Adipose tissue (tissue), 3 donors: ENCODE results near the gene CRAMP1. TPM values are rescaled to one million over a fixed set of nuclear protein-coding genes. Genes with fewer than 3 reads are reported as not detected.

Experiments
- H3K27ac ChIP-seq: one replicate; pipeline ENCODE4 v1.5.1; 2013; ENCODE audit warnings: low read depth, low read length
- WGBS, 3 donors: extraction: QIAGEN DNeasy Blood & Tissue Kit; methylation state at CpG; one replicate each; pipeline ENCODE4 v1.1.7; 2013; 5-methylcytosine and 5-hydroxymethylcytosine counted together
- polyA plus RNA-seq, 3 donors: library from polyadenylated mRNA; stranded (reverse); fragments of 200-250 nt; gene quantifications; one replicate each; pipeline ENCODE4 v1.2.3, GENCODE V29; 2013
- donor health status: healthy with polysubstance abuse.
- donor health status: Bipolar disorder and iron deficiency.
- donor health status: healthy.

CRAMP1 gene
- polyA plus RNA-seq, 3 donors = 4.1 to 9.3 (median 7.1) TPM

DNA sequence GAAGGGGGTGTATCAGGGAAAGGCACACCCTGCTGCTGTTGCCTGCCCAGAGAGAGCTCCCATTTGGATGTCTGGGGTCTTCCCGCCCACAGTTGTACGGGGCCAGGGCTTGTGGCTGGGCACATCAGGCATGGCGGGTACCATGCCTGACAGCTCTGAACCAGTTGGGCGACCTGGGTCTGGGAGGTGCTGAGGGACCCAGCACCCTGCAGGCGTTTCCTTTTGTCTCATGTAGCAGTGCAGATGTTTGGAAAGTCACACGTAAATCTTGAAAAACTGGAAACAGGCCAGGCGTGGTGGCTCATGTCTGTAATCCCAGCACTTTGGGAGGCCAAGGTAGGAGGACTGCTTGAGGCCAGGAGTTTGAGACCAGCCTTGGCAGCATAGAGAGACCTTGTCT lies 57.5 kb downstream of the CRAMP1 start:
- H3K27ac ChIP-seq = no peak overlapping the region
- 89 to 95% (median 91%) methylated on average over 7 of the region's 7 CpGs for WGBS, 3 donors

DNA sequence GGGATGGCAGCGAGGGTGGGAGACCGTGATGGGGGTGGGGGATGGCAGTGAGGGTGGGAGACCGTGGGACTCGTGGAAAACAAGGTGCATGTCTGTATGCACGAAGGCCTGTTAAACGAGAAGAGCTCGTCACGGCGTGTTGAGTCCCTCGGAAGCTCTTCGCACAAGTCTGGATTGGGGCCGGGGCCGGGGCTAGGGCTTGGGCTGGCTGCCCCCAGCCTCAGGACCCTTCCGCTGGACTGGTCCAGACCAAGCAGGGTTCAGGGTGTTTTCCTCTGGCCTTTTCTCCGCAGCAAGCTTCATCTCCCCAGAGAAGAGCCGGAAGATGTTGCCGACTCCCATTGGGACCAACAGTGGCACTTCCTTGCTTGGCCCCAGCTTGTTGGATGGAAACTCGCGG lies 58.2 kb downstream of the CRAMP1 start:
- no peak overlapping the region for H3K27ac ChIP-seq
- 94 to 96% (median 94%) methylated on average over 16 to 19 of the region's 19 CpGs for WGBS, 3 donors

DNA sequence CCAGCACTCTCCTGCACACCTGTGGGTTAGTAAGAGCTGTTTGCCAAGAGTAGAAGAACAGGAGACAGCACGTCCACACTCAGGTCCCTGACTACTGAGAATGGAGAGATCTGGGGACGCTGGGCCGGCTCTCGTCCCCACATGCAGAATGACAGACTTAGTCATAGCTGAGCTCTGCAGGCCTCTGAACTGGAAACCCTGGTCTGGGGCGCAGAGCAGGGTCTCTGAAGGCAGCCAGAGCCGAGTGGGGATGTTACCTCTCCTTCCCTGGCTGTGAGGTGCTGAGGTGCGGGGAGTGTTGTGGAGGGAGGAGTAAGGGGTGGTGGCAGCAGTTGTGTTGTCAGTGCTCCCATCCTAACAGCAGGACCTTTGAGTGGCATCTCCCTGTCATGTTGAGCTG lies 58.7 kb downstream of the CRAMP1 start:
- H3K27ac ChIP-seq = no peak overlapping the region
- 95 to 96% (median 95%) methylated on average over 7 of the region's 7 CpGs for WGBS, 3 donors

DNA sequence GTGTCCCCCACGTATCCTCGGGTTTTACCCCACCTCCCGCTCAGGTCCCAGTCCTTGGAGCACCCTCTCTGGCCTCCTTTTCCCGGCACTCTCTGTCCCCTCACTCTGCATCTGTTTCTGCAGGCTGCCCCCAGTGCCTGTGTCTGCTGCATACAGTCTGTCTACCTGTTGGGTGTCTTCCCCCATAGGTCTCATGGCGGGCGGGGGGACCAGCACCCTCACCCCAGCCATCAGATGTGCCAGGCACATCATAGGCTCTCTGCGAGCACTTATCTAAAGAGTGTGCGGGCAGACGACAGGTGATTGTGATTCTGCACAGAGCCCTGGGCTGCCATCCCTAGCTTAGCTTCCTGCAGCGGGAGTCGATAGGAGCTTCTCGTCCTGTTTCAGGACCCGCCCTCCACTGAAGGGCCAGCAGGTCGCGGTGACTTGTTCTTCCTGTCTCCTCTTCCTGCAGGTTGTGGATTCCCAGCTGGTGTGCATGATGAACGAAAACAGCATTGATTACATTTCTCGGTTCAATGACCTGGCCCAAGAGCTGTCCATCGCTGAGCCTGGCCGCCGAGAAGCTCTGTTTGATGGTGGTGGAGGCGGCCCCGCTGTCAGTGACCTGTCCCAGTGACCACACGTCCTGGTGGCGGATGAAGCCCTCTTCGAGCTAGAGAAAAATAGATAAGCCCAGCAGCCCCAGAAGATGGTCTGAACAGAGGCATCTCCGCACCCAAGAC lies 61.4 kb downstream of the CRAMP1 start:
- H3K27ac ChIP-seq = no peak overlapping the region
- WGBS, 3 donors = 91% methylated on average over 26 of the region's 26 CpGs

DNA sequence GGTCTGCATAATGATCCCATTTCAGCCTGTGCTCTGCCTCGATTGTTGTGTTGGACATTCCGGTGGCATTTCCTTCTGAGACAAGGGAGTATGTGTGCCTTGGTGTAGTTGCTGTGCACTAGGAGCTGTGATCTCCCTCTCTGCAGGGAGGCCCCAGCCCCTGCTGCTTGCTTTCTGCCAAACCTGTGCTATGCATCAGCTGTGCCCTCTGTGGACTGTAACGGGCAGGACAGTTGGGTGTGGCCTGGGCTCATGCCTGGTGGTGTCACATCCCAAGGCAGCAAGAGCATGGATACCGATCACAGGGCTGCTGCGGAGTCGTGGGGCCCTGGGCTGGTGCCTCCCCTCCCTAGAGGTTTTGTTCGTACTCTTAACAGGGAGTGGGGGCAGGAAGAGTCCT lies 62.1 kb downstream of the CRAMP1 start:
- H3K27ac ChIP-seq = no peak overlapping the region
- WGBS, 3 donors = 85 to 89% (median 89%) methylated on average over 7 of the region's 7 CpGs

DNA sequence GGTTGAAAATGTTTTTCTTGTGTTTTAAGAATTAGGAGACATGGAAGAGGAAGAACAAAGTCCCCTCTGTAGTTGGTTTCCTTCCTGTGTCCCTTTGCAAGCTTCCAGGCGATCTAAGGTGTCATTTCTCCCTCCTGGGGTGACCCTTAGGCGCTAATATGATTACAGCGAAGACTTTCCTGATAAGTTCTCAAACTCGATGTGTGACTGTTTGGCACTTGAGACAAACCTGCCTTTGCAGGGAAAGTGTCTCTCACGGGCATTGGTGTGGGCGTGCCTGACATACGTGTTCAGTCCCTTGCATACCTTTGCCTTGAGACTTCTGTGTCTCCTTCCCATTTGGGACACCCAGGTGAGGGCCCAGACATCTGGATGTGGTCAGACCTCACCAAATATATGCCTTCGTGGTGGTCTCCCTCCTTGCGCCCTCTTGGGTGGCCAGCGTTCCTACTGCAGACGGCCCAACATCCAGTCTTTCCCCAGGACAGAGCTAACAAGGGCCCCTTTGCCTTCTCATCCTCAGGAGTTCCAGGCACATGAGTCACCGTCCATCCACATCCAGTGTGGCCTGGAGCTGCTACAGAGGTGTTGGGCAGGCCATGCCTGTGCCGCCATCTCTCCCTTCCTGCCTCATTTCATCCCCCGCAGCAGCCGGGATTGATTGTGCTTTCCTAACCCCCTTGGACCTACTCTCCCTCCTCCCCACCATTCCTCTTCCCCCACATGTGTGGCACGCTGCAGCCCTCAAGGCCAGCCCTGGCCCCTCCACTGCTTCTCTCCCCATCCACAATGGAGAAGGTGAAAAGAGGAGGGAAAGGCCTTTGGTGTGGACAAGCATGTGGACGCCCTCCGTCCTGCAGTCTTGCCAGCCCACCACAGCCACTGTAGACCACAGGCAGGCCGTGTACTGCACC lies 62.8 kb downstream of the CRAMP1 start:
- WGBS, 3 donors = 89 to 90% (median 90%) methylated on average over 18 to 19 of the region's 19 CpGs
- no peak overlapping the region for H3K27ac ChIP-seq

DNA sequence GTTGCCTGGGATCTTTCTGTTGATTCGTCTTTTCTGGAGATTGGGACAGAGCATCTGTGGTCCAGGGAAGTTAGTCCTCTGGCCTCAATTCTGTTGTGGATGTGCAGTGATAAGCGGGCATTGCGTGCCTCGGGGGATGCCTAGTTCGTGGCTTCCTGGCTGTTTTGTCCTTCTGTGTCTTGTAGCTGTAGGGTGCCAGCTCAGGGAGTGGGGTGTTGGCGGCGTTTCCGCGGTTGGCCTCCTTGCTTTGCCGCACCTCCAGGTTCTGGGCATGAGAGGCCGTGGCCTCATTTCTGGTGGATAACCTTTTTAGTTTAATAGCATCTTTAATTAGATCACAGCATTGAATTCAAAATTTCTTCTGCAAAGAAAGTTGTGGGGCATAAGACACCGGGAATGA lies 64.5 kb downstream of the CRAMP1 start:
- WGBS, 3 donors = 92 to 95% (median 94%) methylated on average over 12 of the region's 12 CpGs
- H3K27ac ChIP-seq = no peak overlapping the region

DNA sequence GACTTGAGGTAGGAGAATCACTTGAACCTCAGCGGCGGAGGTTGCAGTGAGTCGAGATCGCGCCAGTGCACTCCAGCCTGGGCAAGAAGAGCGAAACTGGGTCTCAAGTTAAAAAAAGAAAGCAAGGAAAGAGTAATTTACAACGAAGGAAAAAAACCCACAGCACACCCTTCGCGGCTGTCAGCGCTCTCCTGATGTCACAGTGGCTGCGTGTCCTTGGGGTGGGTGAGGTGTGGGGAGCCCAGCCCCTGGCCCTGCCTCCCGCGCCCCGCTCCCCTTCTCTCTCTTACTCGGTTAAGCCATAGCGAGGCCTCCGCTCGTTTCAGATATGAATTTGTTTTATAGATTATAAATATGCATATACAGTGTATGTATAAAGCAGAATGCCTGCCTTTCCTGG lies 65.2 kb downstream of the CRAMP1 start:
- H3K27ac ChIP-seq = no peak overlapping the region
- 83 to 91% (median 88%) methylated on average over 18 of the region's 18 CpGs for WGBS, 3 donors

DNA sequence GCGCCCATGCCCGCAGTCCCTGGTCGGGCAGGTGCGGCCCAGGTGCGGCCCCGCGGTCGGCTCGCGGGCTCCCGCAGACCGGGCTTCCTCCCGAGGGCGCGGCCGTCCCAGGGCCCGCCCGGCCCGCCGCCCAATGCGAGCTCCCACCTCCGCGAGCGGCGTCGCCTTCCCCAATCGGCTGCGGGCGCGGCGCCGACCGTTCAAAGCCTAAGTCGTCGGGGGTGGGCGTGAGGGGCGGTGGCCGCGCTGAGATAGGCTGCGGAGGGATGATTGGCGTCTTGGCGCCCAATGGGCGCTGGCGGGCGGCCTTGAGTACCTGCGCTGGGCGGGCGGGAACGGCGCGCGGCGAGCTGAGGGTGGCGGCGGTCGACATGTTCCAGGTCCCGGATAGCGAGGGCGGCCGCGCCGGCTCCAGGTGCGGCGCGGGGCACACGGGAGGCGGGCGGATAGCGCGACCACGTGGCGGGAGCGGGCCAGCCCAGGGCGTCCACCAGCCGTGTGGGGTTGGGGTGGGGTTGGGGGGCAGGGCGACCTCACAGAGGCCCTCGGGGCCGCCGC lies 65.9 kb downstream of the CRAMP1 start, which contains the start of gene JPT2:
JPT2 (plus strand) TSS at position 338 of the 558 bp plus-strand sequence; CDS start at position 372, 34 bp downstream.
- no peak within 1 kb of the TSS for H3K27ac ChIP-seq
- WGBS, 3 donors = 0 to 1% (median 0%) methylated on average over 76 to 79 of the region's 79 CpGs

DNA sequence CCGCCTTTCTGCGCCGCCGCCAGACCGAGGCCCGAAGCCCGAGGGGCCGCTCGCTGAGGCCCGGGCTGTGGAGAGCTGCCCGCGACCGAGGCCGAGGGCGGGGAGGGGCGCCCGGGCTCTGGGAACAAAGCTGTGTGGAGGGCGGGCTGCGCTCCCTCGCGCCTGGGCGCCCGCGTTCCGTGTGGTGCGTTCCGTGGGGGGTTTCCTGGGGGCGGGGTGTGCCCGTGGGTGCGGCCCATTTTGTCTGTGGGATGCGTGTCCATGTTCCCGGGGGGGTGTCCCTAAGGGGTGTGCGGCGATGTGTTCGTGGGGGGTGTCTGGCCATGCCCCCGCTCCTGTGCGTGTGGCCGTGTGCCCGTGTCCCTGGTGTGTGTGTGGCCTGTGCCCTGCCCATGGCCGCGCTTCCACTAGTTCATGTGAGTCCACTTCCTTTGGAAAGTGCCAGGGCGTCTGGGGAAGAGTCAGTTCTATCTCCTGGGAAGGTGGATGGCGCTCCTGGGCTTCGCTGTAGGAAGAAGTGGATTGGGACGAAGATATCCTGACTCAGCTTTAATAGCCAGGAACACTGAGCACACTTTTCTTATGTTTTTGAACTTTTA lies 66.4 kb downstream of the CRAMP1 start:
- WGBS, 3 donors = 0 to 1% (median 1%) methylated on average over 38 to 45 of the region's 45 CpGs
- H3K27ac ChIP-seq = no peak overlapping the region

DNA sequence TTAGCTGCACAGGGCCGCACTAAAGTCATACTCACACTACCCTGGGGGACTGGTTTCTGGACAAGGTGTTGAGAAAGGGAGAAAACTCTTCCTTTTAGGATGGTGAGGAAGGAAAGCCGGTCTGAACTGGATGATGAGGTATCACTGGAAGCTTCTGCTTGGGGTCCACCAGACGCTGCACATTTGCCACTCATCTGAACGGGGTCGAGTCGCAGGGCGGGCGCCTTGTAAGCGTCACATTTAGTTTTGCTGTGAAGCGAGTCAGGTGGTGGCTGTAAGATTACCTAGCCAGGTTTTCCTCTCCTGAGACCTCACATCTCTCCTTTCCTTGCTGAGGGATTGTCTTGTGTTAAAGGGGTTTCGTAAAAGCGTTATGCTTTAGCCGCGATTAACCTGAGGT lies 68.2 kb downstream of the CRAMP1 start:
- 91 to 97% (median 94%) methylated on average over 14 of the region's 14 CpGs for WGBS, 3 donors
- H3K27ac ChIP-seq = no peak overlapping the region

DNA sequence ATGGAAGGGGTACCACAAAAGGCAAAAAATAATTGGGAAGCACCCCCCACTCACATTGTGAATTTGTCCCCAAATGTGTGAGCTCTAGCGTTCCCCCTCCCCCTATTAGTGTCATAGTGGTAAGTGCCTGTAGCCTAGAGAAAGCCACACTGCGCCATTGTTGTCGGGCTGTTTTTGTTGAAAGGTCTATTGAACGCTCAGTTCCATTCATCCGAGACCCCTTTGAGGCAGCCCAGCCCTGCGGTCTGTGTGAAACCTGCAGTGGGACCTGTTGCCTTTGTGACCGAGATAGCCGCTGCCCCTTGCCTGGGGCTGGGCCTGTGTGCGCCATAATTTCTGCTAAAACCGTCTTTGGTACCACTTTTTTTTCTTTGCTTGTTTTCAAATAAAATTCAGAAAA lies 68.9 kb downstream of the CRAMP1 start:
- 95 to 98% (median 97%) methylated on average over 10 of the region's 10 CpGs for WGBS, 3 donors
- no peak overlapping the region for H3K27ac ChIP-seq

DNA sequence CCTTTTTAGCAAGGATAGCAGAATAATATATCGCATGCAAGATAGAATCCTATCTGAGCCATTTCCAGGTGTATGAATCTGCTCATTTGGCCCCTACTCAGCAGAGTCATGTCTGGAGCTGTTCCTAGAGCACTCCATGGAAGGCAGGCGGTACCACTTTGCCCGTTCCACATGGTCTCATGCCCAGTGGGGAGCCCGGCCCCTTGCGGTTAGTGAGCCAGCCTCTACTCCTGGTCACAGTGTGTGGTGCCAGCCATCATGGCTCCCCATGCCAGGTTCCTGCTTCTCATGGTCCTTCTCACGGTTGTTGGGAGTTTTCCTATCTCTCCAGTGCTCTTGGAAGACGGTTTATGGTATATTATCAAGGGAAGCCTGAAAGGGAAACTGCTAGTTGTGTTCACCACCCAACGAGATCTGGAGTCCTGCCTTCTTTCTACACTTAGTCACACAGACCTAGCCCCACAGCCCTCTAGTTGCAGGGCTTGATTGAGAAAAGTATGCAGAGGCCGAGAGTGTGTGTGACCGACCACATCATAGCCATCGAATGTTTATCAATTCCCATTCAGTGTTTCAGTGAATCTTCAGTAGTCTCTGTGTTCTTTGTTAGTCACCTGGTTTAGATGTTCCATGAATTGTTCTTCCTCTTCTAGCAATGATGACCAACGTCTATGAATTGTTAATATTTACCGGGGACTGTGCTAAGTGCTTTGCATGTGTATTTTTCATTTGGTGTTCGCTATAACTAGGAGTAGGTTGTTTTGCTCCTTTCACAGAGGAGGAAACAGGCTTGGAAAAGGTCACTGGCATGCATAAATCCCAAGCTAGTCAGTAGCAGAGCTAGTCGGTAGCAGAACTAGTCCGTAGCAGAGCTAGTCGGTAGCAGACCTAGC lies 75.5 kb downstream of the CRAMP1 start:
- H3K27ac ChIP-seq = no peak overlapping the region
- WGBS, 3 donors = 84 to 91% (median 90%) methylated on average over 17 of the region's 17 CpGs

DNA sequence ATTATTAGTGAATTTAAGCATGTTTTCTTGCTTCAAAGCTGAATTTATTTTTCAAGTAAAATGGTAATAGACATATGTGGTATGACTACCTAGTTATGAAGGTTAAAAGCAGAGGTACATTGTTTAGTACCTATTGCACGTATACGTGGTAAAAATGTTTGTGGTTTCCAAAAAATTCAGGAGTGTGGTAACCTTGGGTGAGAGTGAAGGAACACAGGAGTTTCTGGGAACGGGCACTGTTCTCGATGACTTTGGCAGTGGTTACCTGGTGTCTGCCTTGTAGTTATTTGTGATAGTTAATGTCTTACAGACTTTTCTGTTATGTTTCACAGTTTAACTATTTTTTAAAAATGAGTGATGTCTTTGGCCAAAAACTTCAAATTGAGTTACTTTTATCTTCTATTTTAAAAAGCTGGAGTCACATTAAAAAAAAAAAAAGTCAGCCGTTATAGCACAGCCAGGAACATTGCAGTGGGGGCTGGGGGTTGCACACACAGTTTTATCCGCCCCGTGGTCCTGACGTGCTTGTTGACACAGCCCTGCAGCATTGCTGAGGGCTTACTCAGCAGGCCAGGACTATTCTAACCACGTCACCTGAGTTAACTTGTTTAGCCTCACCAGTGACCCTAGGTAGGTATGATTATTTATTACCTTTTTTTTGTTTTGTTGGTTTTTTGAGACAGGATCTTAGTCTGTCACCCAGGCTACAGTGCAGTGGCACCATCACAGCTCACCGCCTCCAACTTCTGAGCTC lies 76.8 kb downstream of the CRAMP1 start:
- 61 to 91% (median 85%) methylated on average over 10 of the region's 10 CpGs for WGBS, 3 donors
- H3K27ac ChIP-seq = no peak overlapping the region

DNA sequence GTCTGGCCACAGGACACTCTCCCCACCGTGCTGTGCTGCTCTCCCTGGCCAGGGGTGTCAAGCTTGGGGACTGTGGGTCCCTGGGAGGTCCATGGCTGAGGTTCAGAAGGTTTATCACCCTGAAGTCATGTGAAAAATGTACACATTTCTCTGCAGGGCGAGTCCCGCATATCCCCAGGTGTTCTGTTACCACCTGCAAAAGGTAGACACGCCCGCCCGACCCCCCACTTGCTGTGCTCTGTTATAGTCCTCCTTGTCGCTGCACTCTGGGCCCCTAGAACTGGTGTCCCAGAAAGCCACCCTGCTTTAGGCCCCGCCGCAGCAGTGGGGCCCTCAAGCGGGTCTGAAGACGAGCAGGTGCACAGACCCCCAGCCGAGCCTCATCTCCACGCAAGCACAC lies 77.7 kb downstream of the CRAMP1 start:
- 75 to 94% (median 94%) methylated on average over 13 of the region's 13 CpGs for WGBS, 3 donors
- H3K27ac ChIP-seq = no peak overlapping the region

DNA sequence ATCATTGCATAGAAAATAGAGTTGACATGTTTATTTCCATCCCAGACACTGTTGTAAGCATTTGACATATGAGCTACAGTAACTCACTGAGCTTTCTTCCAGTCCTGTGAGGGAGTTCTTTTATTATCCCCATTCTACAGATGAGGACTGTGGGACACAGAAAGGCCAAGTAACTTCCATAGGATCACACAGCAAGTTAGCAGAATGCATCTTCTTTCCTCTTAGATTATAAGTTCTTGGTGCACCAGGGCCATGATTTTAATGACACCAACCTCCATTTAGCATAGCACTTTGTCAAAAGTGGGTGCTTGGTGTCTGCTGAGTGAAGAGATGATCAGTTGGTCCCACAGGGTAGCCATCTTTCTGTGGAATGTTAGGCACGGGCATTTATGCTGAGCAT lies 78.7 kb downstream of the CRAMP1 start:
- no peak overlapping the region for H3K27ac ChIP-seq
- WGBS, 3 donors = 88 to 96% (median 90%) methylated on average over 1 of the region's 1 CpG

DNA sequence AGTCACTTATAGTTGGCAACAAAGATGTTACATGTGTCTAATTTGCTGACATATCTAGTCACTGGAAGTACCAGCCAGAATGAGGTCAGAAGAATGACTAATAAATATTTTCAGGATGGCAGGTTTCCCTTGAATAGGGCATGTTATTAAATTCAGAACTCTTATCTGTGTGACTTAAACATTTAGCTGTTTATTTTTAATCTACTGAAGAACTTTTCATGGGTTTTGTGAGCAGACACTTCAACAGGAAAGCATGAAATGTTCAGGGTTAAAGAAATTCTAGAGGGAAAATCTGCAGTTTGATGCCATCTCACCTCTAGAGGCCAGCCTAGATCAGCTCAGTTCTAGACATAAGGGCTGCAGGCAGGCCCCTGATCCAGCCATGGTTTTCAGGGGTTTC lies 79.1 kb downstream of the CRAMP1 start:
- H3K27ac ChIP-seq = no peak overlapping the region
